ENCODE data around the gene GALNT2.

GRCh38 chr1:230090194-230090711 is 23.2 kb downstream of the GALNT2 start:
- no peak for TF ChIP-seq EZH2 (IDR thresholded peaks at IDR 0.05)
- no peak for TF ChIP-seq POLR2AphosphoS5 (IDR thresholded peaks at IDR 0.05; ENCODE audit: borderline replicate concordance, low read depth, low read length)
- no peak for TF ChIP-seq FOXP2 (optimal IDR thresholded peaks at IDR 0.05; ENCODE audit: control extremely low read depth, extremely low read length, insufficient read depth)
